Measurements from ENCODE around the gene MOB3C. TPM values are rescaled to one million over a fixed set of nuclear protein-coding genes. Genes with fewer than 3 reads are reported as not detected.

MOB3C gene
- total and polyA plus RNA-seq, 10 of the 15 experiments (the other 5 are each of a cell fraction or from before 2014, with no cell fraction given) = 1.0 to 16.0 (median 9.4) TPM

GRCh38 chr1:46654012-46654411 lies 37.4 kb upstream of the MOB3C start:
- ChIA-PET CTCF (no interaction called here), SMC1A (ENCODE audit: uncharacterized antibody, unreplicated experiment) (no interaction called here), RAD21 (ENCODE audit: unreplicated experiment) (no interaction called here), POLR2A (no interaction called here)
- Histone ChIP-seq H2AFZ (ENCODE audit: control insufficient read depth, low read depth, low read length) (no peak overlapping the region), H3K27me3 (replicated peaks in 1 of 2; ENCODE audit: control insufficient read depth in 2 of 2, insufficient read depth in 2 of 2, low read length in 1 of 2) (no peaks in the 10 kb centered on the region), H4K20me1 (ENCODE audit: control insufficient read depth, insufficient read depth) (no peaks in the 10 kb centered on the region), H3K9ac (ENCODE audit: control insufficient read depth, insufficient read depth, low read length) (no peak overlapping the region), H3K4me2 (ENCODE audit: control insufficient read depth, insufficient read depth) (no peak overlapping the region), H3K79me2 (ENCODE audit: control insufficient read depth, insufficient read depth, low read length) (no peaks in the 10 kb centered on the region), H3K4me3 (no peak overlapping the region), H3K36me3 (ENCODE audit: control insufficient read depth in 2 of 2, insufficient read depth in 2 of 2, low read length in 1 of 2) (peaks cover 2 to 17% of the 10 kb centered on the region in 2 experiments), H3K9me3 (replicated peaks; ENCODE audit: control insufficient read depth, insufficient read depth, low read length) (peaks cover 4% of the 10 kb centered on the region; the same call in 2 of the 3 replicates), H3K27ac (ENCODE audit: control insufficient read depth, insufficient read depth) (no peak overlapping the region), H3K4me1 (ENCODE audit: control insufficient read depth, insufficient read depth, low read length) (peaks cover 7% of the 10 kb centered on the region)
- ATAC-seq (no peak), FAIRE-seq (no peak), DNase-seq (ENCODE audit: low read depth, low spot score) (no peak)
- BruUV-seq (replicated peaks) = no TSS peak
- in situ Hi-C loops (cut with MboI) = no loop called here
- intact Hi-C loops (cut with micrococcal nuclease; ENCODE audit: unreplicated experiment) = no loop called here
- WGBS (ENCODE audit: insufficient coverage, insufficient replicate concordance, low lambda C conversion rate, missing lambda C conversion rate) = 100% methylated on average over 1 of the region's 1 CpG
- TF ChIP-seq HDAC6 (IDR thresholded peaks at IDR 0.05; ENCODE audit: unreplicated experiment) = no peak
- TF ChIP-seq ZNF217 (IDR thresholded peaks at IDR 0.05) = no peak
- TF ChIP-seq PML (IDR thresholded peaks at IDR 0.05; ENCODE audit: low read length) = no peak
- TF ChIP-seq BHLHE40 (IDR thresholded peaks at IDR 0.05; ENCODE audit: borderline replicate concordance in 1 of 2, low read depth in 2 of 2, low read length in 1 of 2) = no peak
- no peak for TF ChIP-seq EP300 (IDR thresholded peaks at IDR 0.05; ENCODE audit: borderline replicate concordance in 1 of 2, control insufficient read depth in 1 of 2, low read depth in 2 of 2, low read length in 2 of 2)
- no peak for TF ChIP-seq YY1 (IDR thresholded peaks at IDR 0.05; ENCODE audit: low read depth, low read length)
- no peak for TF ChIP-seq RB1 (IDR thresholded peaks at IDR 0.05; ENCODE audit: borderline replicate concordance)
- TF ChIP-seq MEF2B (IDR thresholded peaks at IDR 0.05; ENCODE audit: partially characterized antibody, poor library complexity, severe bottlenecking) = no peak
- no peak for TF ChIP-seq ZZZ3 (IDR thresholded peaks at IDR 0.05; ENCODE audit: control insufficient read depth, insufficient read length, low read depth)
- no peak for TF ChIP-seq ASH2L (IDR thresholded peaks at IDR 0.05; ENCODE audit: borderline replicate concordance, low read depth)
- TF ChIP-seq CREB1 (IDR thresholded peaks at IDR 0.05; ENCODE audit: low read depth) = no peak
- TF ChIP-seq RCOR1 (conservative IDR thresholded peaks at IDR 0.05; ENCODE audit: low read depth, low read length) = no peak
